Fibroblast of lung (primary cell): ENCODE results near the gene ADCY9. TPM values are rescaled to one million over a fixed set of nuclear protein-coding genes. Genes with fewer than 3 reads are reported as not detected.

Experiments
- DNase-seq, 2 donors: peaks; one replicate each; pipeline versions ENCODE4 v3.0.0 to v3.0.0-alpha.2; 2010; ENCODE audit warnings: low read depth in 2 of 2
- H2AFZ ChIP-seq: 2 replicates; pipeline ENCODE4 v1.5.1; 2012; ENCODE audit warnings: low read length, control low read depth, inconsistent platforms
- H3K27ac ChIP-seq: 2 replicates; pipeline ENCODE4 v1.5.1; 2011; ENCODE audit warnings: low read length, control low read depth; ENCODE audit not compliant: insufficient read depth
- H3K27me3 ChIP-seq: 2 replicates; pipeline ENCODE4 v1.5.1; 2011; ENCODE audit warnings: mild to moderate bottlenecking, low read length; ENCODE audit not compliant: control insufficient read depth, insufficient read depth
- H3K36me3 ChIP-seq: 2 replicates; pipeline ENCODE4 v1.5.1; 2011; ENCODE audit warnings: low read length; ENCODE audit not compliant: control insufficient read depth, insufficient read depth
- H3K4me1 ChIP-seq: 2 replicates; pipeline ENCODE4 v1.5.1; 2011; ENCODE audit warnings: low read length; ENCODE audit not compliant: control insufficient read depth, insufficient read depth; ENCODE audit errors: extremely low read depth
- H3K4me2 ChIP-seq: 2 replicates; pipeline ENCODE4 v1.5.1; 2011; ENCODE audit warnings: low read length, control low read depth; ENCODE audit not compliant: insufficient read depth; ENCODE audit errors: extremely low read depth
- H3K4me3 ChIP-seq, 4 experiments: fragments of 200-600 bp in 1 of 4; sonication (generic) in 1 of 4; replicated peaks in 1 of 4; 2 replicates each; pipeline ENCODE4 v1.5.1; 2011 to 2016; ENCODE audit warnings: low read length in 4 of 4, low read depth in 3 of 4, mild to moderate bottlenecking in 3 of 4, control low read depth in 2 of 4, inconsistent platforms in 1 of 4, mixed read lengths in 1 of 4; ENCODE audit not compliant: insufficient read depth in 1 of 4; ENCODE audit errors: control extremely low read depth in 1 of 4
- H3K79me2 ChIP-seq: 2 replicates; pipeline ENCODE4 v1.5.1; 2012; ENCODE audit warnings: mild to moderate bottlenecking, low read length, inconsistent platforms; ENCODE audit not compliant: control insufficient read depth, insufficient read depth
- H3K9ac ChIP-seq: 2 replicates; pipeline ENCODE4 v1.5.1; 2011; ENCODE audit warnings: mild to moderate bottlenecking, low read length, control low read depth; ENCODE audit not compliant: insufficient read depth
- H3K9me3 ChIP-seq: 2 replicates; pipeline ENCODE4 v1.5.1; 2012; ENCODE audit warnings: low read depth, low read length; ENCODE audit not compliant: control insufficient read depth, insufficient read depth
- H4K20me1 ChIP-seq: 2 replicates; pipeline ENCODE4 v1.5.1; 2011; ENCODE audit warnings: low read length; ENCODE audit not compliant: control insufficient read depth, insufficient read depth; ENCODE audit errors: extremely low read depth
- EZH2 ChIP-seq: IDR thresholded peaks from 2 replicates; pipeline ENCODE4 v1.5.1; 2012; ENCODE audit warnings: low read length, control low read depth, mild to moderate bottlenecking; ENCODE audit errors: missing control alignments
- polyA plus RNA-seq, 2 donors: library from polyadenylated mRNA; depleted of rRNA in 1 of 2; stranded (reverse) in 1 of 2; unstranded in 1 of 2; fragments of >200 nt; gene quantifications; 2 replicates each; pipeline ENCODE4 v1.2.1, GENCODE V29; 2011 to 2012; ENCODE audit warnings: missing spikeins in 1 of 2
- total RNA-seq: library from RNA; depleted of rRNA; stranded (reverse); fragments of >200 nt; gene quantifications from 2 replicates; pipeline ENCODE4 v1.2.1, GENCODE V29; 2014
- TF ChIP-seq, protein P1 (sequence below), 2 donors: IDR thresholded peaks in 1 of 2; conservative IDR thresholded peaks in 1 of 2; 1 replicate in 1 of 2; 2 replicates in 1 of 2; pipeline ENCODE4 v1.5.1; 2011 to 2012; ENCODE audit warnings: low read length in 2 of 2, control low read depth in 1 of 2, inconsistent platforms in 1 of 2, low read depth in 1 of 2, mild to moderate bottlenecking in 1 of 2

Gene ADCY9
- total and polyA plus RNA-seq, 2 donors (not counting 1 experiment from before 2014, with no cell fraction given) = 22.1 to 37.0 TPM

DNA sequence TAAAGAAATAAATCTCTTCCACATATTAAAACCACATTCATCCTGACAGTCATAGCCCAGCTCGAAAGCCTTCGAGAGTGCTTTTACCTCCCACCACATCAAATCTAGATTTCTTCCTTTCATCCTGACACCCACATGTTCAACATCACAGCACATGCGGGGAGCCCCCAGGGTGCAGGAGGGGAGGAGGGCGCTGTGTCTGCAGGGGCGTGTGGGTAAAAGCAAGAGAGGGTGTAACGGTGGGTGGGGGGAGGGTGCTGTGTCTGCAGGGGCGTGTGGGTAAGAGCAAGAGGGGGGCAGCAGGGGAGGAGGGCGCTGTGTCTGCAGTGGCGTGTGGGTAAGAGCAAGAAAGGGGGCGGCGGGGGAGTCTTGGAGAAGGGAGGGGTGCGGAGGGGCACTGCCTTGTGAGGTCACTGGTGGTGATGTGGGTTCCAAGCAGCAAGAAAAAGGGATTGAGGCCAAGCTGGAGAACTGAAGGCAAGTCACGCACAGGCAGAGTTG lies 34.7 kb downstream of the ADCY9 start:
- H3K9me3 ChIP-seq = no peaks in the 10 kb centered on the region
- no peak overlapping the region for H3K9ac ChIP-seq
- H3K4me3 ChIP-seq = no peak overlapping the region
- no peak overlapping the region for H2AFZ ChIP-seq
- H4K20me1 ChIP-seq = no peaks in the 10 kb centered on the region
- H3K79me2 ChIP-seq = peaks cover 3% of the 10 kb centered on the region
- H3K36me3 ChIP-seq = no peaks in the 10 kb centered on the region
- H3K27me3 ChIP-seq = no peaks in the 10 kb centered on the region
- peaks cover 4% of the 10 kb centered on the region for H3K4me1 ChIP-seq
- no peak overlapping the region for H3K27ac ChIP-seq
- peak; percentile 25 to 27 for DNase-seq
- peak overlapping the region; percentile 42 for H3K4me2 ChIP-seq
- TF ChIP-seq, protein P1, sequence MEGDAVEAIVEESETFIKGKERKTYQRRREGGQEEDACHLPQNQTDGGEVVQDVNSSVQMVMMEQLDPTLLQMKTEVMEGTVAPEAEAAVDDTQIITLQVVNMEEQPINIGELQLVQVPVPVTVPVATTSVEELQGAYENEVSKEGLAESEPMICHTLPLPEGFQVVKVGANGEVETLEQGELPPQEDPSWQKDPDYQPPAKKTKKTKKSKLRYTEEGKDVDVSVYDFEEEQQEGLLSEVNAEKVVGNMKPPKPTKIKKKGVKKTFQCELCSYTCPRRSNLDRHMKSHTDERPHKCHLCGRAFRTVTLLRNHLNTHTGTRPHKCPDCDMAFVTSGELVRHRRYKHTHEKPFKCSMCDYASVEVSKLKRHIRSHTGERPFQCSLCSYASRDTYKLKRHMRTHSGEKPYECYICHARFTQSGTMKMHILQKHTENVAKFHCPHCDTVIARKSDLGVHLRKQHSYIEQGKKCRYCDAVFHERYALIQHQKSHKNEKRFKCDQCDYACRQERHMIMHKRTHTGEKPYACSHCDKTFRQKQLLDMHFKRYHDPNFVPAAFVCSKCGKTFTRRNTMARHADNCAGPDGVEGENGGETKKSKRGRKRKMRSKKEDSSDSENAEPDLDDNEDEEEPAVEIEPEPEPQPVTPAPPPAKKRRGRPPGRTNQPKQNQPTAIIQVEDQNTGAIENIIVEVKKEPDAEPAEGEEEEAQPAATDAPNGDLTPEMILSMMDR (conservative IDR thresholded peaks at IDR 0.05 in 1 of 2, IDR thresholded peaks at IDR 0.05 in 1 of 2; ENCODE audit: low read depth in 1 of 2, low read length in 2 of 2) = no peak
- TF ChIP-seq EZH2 = no peak

GRCh38 chr16:4081047-4081446 lies 35.2 kb downstream of the ADCY9 start:
- TF ChIP-seq, protein P1 (conservative IDR thresholded peaks at IDR 0.05 in 1 of 2, IDR thresholded peaks at IDR 0.05 in 1 of 2; ENCODE audit: low read depth in 1 of 2, low read length in 2 of 2) = no peak
- no peak for TF ChIP-seq EZH2
- Histone ChIP-seq H3K27ac (peak overlapping the region; percentile 10), H3K4me3 (no peak overlapping the region), H2AFZ (no peak overlapping the region), H3K4me2 (no peak overlapping the region), H4K20me1 (no peaks in the 10 kb centered on the region), H3K9me3 (no peaks in the 10 kb centered on the region), H3K36me3 (no peaks in the 10 kb centered on the region), H3K4me1 (peaks cover 4% of the 10 kb centered on the region), H3K9ac (no peak overlapping the region), H3K27me3 (no peaks in the 10 kb centered on the region), H3K79me2 (peaks cover 3% of the 10 kb centered on the region)
- no peak for DNase-seq

DNA sequence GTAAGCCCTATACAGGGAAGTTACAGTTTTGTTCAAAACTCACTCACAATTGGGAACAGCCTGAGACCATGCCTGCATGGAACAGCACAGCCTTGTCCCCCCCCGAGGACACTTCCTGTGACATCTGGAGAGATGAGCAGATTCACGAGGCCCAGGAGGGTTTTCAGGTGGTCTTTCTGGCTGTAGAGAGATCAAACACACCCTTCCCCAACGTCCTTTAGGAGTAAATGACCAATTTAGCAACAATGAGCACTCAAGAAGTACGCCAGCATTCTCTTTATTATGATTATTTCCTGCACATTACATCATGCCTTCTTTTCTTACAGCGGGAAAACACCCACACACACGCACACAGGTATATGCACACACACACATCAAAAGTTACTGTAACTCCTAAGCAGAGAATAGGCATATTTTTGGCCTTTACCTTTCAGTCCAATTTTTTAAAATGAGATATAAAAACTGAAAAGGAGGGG lies 39.0 kb downstream of the ADCY9 start:
- Histone ChIP-seq H3K4me1 (peaks cover 4% of the 10 kb centered on the region), H3K4me2 (no peak overlapping the region), H2AFZ (no peak overlapping the region), H3K9me3 (no peaks in the 10 kb centered on the region), H3K79me2 (no peaks in the 10 kb centered on the region), H3K27ac (no peak overlapping the region), H4K20me1 (no peaks in the 10 kb centered on the region), H3K4me3 (no peak overlapping the region), H3K36me3 (no peaks in the 10 kb centered on the region), H3K9ac (no peak overlapping the region), H3K27me3 (no peaks in the 10 kb centered on the region)
- TF ChIP-seq, protein P1 (conservative IDR thresholded peaks at IDR 0.05 in 1 of 2, IDR thresholded peaks at IDR 0.05 in 1 of 2; ENCODE audit: low read depth in 1 of 2, low read length in 2 of 2) = no peak
- TF ChIP-seq EZH2 = no peak
- peak in 1 of 2 donors; percentile 22 for DNase-seq
